GM19463 (cell line): Measurements from ENCODE around the gene PARP8.

ENCODE experiments used
- ATAC-seq: cut with Tn5 transposase; IDR thresholded peaks from one replicate; pipeline ENCODE4 v1.9.1; 2021; ENCODE audit warnings: mild to moderate bottlenecking, moderate library complexity; ENCODE audit not compliant: unreplicated experiment

Gene PARP8

GRCh38 chr5:50724262-50724661 lies 57.8 kb downstream of the PARP8 start:
- no peak for ATAC-seq

- ATAC-seq: no peak
Observed at GRCh38 chr5:50725800-50726474, 59.5 kb downstream of the PARP8 start.

- ATAC-seq: peak; percentile 33
Observed at GRCh38 chr5:50726475-50727148, 60.2 kb downstream of the PARP8 start.

GRCh38 chr5:50727149-50727496 lies 60.7 kb downstream of the PARP8 start:
- peak; percentile 76 for ATAC-seq

- ATAC-seq: no peak
Observed at GRCh38 chr5:50727845-50728244, 61.4 kb downstream of the PARP8 start.

- no peak for ATAC-seq
Observed at GRCh38 chr5:50730336-50730735, 63.9 kb downstream of the PARP8 start.

GRCh38 chr5:50730841-50731240 lies 64.4 kb downstream of the PARP8 start:
- ATAC-seq: no peak

GRCh38 chr5:50733741-50734140 lies 67.3 kb downstream of the PARP8 start:
- no peak for ATAC-seq

GRCh38 chr5:50738864-50739263 lies 72.4 kb downstream of the PARP8 start:
- ATAC-seq: no peak

GRCh38 chr5:50740832-50741231 lies 74.4 kb downstream of the PARP8 start:
- ATAC-seq: no peak

- ATAC-seq: peak; percentile 66
Observed at GRCh38 chr5:50744776-50745175, 78.3 kb downstream of the PARP8 start.

GRCh38 chr5:50745221-50745910 lies 78.9 kb downstream of the PARP8 start:
- no peak for ATAC-seq

GRCh38 chr5:50749181-50749580 lies 82.7 kb downstream of the PARP8 start:
- ATAC-seq: no peak

GRCh38 chr5:50749873-50750272 lies 83.4 kb downstream of the PARP8 start:
- no peak for ATAC-seq

- peak; percentile 92 for ATAC-seq
Observed at GRCh38 chr5:50751064-50751657, 84.7 kb downstream of the PARP8 start.

GRCh38 chr5:50752800-50753199 lies 86.4 kb downstream of the PARP8 start:
- ATAC-seq: no peak

GRCh38 chr5:50759526-50760270 lies 93.3 kb downstream of the PARP8 start:
- no peak for ATAC-seq

GRCh38 chr5:50763351-50763750 lies 96.9 kb downstream of the PARP8 start:
- no peak for ATAC-seq

- ATAC-seq: no peak
Observed at GRCh38 chr5:50763846-50764245, 97.4 kb downstream of the PARP8 start.

GRCh38 chr5:50766042-50766441 lies 99.6 kb downstream of the PARP8 start:
- no peak for ATAC-seq

- no peak for ATAC-seq
Observed at GRCh38 chr5:50766462-50766861, 100.0 kb downstream of the PARP8 start.
